Left renal cortex interstitium (tissue), 4 donors: ENCODE measurements around the gene DIPK1C. TPM values are rescaled to one million over a fixed set of nuclear protein-coding genes. Genes with fewer than 3 reads are reported as not detected.

Experiments used
- DNase-seq, 4 donors: peaks; one replicate each; pipeline ENCODE4 v3.0.0-alpha.2; 2013; ENCODE audit warnings: low read depth in 4 of 4, low spot score in 2 of 4, missing footprints in 1 of 4
- polyA plus RNA-seq, 4 donors: library from polyadenylated mRNA; unstranded; fragments of 120-200 nt; gene quantifications; one replicate each; pipeline ENCODE4 v1.2.1, GENCODE V29; 2013; ENCODE audit not compliant: insufficient read length in 4 of 4

The DIPK1C gene
- polyA plus RNA-seq, 4 donors: 0.14 to 0.65 (median 0.23) TPM

- no peak for DNase-seq
These were observed 62.1 kb downstream of the DIPK1C start for GRCh38 chr18:74395006-74395405.

GRCh38 chr18:74392323-74392722 is 64.8 kb downstream of the DIPK1C start:
- DNase-seq: no peak

GRCh38 chr18:74390900-74391299 is 66.2 kb downstream of the DIPK1C start:
- DNase-seq: no peak

GRCh38 chr18:74389991-74390390 is 67.1 kb downstream of the DIPK1C start:
- no peak for DNase-seq

GRCh38 chr18:74389171-74389927 is 67.8 kb downstream of the DIPK1C start:
- no peak for DNase-seq

- no peak for DNase-seq
These were observed 68.9 kb downstream of the DIPK1C start for GRCh38 chr18:74388227-74388626.

GRCh38 chr18:74387383-74387782 is 69.7 kb downstream of the DIPK1C start:
- DNase-seq: no peak

Other genes with a start within 250 kb of the DIPK1C start
- 100 to 1,000 TPM; 284 to 331 (median 296) TPM for gene CYB5A, start 165.3 kb downstream of the DIPK1C start, polyA plus RNA-seq
- gene C18orf63, start 141.5 kb downstream of the DIPK1C start, polyA plus RNA-seq: under 1 TPM; 0.11 to 0.44 (median 0.31) TPM
- gene CNDP2, start 39.1 kb upstream of the DIPK1C start, polyA plus RNA-seq: 100 to 1,000 TPM; 255 to 314 (median 258) TPM
- gene CNDP1, start 77.2 kb upstream of the DIPK1C start, polyA plus RNA-seq: 1 to 10 TPM in 3 of 4 donors, under 1 TPM in 1; 0.91 to 1.8 (median 1.4) TPM
- 10 to 100 TPM in 3 of 4 donors, 1 to 10 TPM in 1; 9.8 to 10.1 (median 10.1) TPM for gene ZNF407, start 140.6 kb upstream of the DIPK1C start, polyA plus RNA-seq